DND-41 (cell line): ENCODE measurements around the gene KRT72.

Experiments used
- CTCF ChIP-seq: IDR thresholded peaks from 2 replicates; pipeline ENCODE4 v1.5.1; 2012; ENCODE audit warnings: borderline replicate concordance, low read length, moderate library complexity, mild to moderate bottlenecking; ENCODE audit not compliant: poor library complexity, severe bottlenecking; ENCODE audit errors: extremely low read depth
- EZH2 ChIP-seq: IDR thresholded peaks from 3 replicates; pipeline ENCODE4 v1.6.1; 2012; ENCODE audit warnings: borderline replicate concordance, low read depth, mild to moderate bottlenecking, moderate library complexity, low read length, inconsistent platforms; ENCODE audit not compliant: severe bottlenecking

DNA sequence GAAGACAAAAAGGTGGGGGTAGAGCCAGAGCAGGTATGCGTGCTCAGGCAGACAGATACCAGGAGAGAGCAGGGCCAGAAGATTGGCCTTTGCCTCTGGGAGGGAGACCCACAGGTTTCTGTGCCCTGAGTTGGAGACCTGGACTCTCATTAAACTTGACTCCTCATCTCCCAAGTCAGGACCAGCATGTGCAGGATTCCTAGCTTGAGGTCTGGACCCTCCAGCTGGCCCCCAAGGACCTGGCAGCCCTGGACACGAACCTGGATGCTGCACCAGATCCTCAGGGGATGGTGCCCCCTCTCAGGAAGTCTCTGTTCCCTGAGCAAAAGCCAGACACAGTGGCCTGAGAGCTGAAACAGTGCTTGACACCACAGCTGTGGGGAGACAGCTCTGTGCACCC lies 27.6 kb upstream of the KRT72 start:
- no peak for TF ChIP-seq CTCF
- no peak for TF ChIP-seq EZH2
